ENCODE measurements around the gene ZIK1.

Gene ZIK1

DNA sequence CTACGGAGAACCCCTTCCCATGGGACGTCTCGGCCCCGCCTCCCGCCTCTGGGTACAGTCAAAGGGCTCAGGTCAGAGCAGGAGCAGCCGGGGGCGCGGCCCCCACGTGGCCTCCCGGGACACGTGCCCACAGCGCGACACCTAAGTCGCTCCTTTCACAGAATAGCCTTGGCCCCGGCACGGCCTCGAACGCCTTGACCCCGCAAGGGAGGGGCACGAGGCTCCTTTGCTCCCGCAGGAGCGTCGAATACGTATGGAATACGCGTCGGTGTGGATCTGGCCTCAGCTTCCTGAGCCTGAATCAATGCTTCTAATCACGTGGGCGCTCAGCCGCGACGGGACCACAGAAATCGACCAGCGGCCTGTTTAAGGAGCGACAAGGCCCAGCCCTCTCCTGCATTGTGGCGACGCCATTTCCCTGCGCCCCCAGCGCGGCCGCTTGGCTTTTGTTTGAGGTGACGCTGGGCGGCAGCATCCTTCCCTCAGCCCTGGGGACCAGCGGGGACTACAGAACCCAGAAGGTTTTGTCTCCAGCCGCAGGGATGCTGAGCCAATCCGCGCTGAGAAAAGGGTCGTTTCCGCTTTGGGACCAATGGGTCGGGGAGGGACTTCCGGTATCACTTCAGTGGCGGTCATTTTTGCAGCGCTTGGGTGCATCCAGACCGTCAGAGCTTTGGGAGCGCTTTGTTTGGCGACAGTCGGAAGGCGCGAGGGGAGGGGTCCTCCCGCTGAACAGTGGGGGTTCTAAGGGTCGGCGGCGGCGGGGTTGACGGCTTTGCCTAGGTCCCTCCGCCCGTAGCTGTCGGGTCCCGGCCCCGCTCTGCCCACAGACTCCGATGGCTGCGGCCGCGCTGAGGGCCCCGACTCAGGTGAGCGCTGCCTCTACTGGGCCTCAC, at the start of gene ZIK1:
ZIK1 (plus strand) TSS at position 625 of the 896 bp plus-strand sequence; CDS start at position 837, 212 bp downstream.
- peak; percentile 94 for DNase-seq

DNA sequence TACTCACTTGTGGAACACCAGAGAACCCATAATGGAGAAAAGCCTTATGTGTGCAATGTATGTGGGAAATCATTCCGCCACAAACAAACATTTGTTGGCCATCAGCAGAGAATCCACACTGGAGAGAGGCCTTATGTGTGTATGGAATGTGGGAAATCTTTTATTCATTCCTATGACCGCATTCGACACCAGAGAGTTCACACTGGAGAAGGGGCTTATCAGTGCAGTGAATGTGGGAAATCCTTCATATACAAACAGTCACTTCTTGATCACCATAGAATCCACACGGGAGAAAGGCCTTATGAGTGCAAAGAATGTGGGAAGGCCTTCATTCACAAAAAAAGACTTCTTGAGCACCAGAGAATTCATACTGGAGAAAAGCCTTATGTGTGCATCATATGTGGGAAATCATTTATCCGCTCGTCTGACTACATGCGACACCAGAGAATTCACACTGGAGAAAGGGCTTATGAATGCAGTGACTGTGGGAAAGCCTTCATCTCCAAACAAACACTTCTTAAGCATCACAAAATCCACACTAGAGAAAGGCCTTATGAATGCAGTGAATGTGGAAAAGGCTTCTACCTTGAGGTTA, 45.9 kb upstream of the ZIK1 start:
- no peak for DNase-seq

DNA sequence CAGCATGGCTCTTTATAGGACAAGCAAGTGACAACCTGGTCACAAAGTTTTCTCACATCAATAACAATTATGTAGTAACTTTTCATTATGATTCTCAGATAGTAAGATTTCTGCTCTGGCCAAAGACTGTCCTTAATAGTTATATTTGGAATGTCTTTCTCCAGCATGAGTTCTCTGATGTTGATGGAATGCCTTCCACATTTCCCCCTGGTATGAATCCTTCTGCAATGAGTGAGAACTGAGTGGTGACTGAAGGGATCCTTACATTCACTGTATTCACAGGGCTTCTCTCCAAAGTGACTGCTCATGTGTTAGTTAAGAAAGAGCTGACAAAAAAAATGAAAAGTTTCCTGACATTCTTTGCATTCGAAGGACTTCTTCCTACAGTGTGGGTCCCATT, 37.4 kb upstream of the ZIK1 start:
- no peak for DNase-seq

DNA sequence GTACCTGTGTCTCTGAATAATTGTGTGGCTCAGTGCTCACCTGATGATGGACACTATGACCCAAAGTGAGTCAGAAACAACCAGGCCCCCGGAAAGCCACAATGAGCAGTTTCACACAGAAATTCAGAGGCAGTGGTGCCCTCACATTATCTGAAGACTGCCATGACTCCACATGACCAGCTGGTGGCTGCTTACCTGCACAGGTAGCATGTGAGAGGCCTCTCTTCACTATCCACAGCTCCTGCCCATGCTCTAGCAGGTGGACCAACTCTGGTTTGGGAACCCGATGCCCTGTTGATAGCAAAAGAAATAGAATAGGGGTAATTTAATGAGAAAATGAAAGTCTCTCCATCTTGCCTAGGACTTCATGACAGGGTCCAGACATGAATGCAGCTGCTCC, 31.5 kb upstream of the ZIK1 start:
- DNase-seq, result no peak

DNA sequence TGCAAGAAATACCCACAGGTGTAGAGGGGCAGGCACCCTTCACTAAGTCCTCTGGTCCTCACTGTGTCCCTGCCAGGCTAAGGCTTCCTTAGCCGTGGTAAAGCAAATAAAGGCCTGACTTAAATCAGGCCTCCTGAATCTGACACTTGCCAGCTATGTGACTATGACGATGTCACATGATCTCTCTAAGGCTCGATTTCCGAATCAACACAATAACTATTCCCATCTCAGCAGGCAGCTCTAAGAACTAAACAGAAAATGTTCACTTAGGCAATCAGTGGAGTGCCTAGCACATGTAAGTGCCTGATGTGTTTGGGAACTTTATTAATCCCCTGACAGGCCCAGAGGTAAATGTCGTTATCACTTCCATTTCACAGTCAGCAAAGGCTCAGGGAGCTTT, 26.3 kb upstream of the ZIK1 start:
- DNase-seq, result no peak

DNA sequence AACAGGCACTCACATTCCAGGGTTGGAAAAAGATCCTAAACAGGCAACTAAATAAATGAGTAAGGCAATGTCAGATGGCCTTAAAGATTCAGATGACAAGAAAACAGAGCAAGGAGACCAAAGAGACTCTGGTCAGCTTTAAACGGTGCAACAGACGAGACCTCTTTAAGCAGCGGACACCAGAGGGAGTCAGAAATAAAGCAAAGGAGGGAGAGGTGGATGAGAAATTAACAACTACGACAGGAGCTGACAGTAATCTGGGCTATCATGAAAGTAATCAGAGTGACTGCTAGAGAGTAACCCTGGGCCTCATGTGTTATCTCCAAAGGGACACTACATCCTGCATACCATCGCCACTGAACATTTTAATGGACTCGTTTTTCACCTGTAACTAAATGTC, 25.4 kb upstream of the ZIK1 start:
- DNase-seq, result no peak

DNA sequence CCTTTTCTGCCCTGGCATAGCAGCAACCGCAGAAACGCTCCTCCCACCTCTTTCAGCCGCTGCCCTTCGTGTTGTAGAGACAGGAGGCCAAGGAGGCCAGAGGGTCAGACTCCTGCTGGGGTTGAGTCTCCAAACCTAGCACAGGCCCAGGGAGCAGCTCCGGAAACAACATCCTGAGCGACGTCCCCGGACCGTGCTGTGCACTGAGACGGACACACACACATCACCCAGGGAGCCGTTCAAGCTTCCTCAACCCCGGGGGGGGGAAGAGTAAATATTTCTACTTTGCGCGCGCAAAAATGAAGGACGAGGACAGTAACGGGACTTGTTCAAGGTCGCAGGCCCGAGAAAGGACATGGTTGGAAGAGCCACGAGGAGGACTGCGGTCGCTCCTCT, 24.9 kb upstream of the ZIK1 start:
- no peak for DNase-seq

DNA sequence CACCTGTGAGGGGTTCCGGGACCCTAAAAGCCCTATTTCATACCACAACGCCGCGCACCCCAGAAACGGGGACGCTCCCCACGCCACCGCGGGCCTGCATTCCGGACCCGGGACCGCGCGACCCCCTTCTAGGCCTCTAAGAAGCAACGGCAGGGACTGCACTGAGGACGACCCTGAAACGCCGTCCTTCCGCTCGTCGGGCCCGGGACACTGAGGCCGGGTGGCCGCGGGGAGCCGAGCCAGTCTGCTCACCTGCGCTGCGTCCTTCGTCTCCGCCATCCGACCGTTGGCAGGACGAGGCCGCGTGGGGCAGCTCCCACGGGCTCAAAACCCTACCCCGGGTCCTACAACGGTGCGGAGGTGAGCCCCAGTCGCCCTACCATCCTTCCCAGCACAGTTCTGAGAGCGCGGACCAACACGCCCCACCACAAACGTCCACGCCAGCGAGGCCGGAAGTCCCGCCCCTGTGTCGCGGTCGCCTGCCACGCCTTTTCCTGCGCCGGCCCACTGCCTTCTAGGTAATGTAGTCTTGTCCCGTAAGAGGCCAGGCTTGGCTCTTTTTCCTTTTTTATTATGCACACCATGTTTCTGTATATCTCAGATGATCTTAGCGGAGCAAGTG, 24.4 kb upstream of the ZIK1 start, which contains the start of gene ZNF550:
ZNF550 (minus strand) TSS at position 460 of the 622 bp plus-strand sequence; CDS start at position 279, 181 bp downstream.
- DNase-seq, result peak; percentile 72

DNA sequence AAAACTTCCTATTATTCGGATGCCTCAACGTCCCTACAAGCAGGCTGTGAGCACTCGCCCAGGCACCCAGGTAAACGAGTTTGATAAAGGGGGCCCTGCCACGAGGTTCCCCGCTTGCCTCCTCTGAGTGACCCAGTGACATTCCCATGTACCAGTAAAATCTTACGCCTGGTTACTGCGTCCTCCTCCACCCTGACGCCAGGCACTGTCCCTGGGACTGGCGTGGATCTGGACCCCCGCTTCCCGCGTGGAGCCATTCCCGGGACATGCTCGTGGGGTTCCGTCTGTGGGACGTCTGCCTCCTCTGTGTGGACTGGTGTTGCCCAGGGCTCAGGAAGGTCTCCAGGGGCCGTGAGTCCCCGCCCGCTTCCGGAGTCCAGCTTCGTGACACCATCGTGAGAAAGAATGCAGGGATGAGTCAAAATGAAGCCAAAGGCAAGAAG, 23.9 kb upstream of the ZIK1 start:
- DNase-seq, result no peak

DNA sequence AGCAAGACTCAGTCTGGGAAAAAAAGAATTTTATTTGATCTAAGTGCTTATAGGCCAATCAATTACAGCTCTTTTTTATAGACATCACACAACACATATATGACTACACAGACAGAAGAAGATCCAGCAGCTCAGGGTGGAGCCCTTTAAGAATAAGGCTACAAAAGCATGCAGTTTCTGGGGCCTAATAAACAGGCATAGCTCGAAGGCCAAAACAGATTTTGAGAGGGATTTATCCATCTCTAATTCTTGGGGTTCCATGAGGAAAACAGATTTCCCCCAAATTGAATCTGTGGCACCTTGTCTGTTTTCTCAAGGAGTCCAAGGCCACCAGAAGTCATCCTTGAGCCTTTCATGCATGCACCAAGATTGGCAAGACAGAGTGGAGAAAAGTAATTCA, 20.4 kb upstream of the ZIK1 start:
- DNase-seq, result no peak

DNA sequence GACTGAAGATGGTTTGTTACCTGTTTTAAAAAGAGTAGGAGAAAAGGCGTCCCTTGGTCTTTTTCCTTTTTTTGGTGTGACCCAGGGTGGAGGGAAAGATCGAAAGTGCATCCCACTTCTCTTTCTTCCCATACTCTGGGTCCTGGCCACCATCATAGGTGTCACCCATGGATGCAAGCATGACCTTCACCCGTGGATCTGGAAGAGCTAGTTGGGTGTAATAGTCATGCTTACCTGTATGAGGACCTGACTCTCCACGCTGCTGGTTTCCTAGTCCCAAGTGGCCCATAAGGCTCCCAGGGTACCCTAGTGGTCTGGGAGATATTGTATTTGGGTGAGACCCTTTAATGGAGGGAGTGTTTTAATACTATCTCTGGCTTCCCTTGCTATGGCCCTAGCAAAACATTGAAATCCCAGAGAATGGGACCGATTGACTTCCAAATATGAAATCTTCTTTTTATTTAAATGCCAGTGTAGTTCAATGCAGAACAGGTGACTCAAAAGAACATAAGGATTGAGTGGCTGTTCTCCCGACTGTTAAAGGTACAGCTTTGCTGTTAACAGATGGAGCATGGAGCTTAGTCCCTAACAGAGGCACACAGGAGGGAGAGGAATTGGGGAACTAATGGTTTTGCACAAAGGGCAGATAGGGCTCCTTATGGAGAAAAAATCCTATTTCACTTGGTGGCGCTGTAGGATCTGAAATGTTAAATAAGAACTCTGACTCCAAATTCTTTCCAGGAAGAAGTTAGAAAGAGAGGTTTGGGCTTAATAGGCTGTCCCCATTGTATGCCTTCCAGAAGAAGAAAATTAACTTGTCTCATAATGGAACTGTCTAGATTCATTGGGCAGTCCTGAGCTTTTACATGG, 17.3 kb upstream of the ZIK1 start:
- DNase-seq, result no peak

DNA sequence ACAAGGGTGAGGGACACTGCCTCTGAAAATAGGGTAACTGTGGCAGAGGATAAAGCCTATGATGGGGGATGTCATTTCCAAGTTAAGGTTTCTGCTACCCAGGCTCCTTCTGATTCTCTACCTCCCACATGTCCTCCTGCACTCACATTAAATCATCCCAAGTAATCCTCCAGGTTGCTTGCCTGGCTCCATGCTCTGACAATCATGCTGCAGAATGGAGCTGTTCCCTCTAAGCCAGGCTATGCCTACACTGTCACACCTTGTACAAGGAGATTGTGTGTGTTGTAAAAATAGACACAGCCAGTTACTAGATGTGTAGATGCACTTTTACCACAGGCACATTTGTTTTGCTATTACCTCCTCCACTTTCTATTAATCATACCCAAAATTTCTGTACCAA, 13.2 kb upstream of the ZIK1 start:
- no peak for DNase-seq

DNA sequence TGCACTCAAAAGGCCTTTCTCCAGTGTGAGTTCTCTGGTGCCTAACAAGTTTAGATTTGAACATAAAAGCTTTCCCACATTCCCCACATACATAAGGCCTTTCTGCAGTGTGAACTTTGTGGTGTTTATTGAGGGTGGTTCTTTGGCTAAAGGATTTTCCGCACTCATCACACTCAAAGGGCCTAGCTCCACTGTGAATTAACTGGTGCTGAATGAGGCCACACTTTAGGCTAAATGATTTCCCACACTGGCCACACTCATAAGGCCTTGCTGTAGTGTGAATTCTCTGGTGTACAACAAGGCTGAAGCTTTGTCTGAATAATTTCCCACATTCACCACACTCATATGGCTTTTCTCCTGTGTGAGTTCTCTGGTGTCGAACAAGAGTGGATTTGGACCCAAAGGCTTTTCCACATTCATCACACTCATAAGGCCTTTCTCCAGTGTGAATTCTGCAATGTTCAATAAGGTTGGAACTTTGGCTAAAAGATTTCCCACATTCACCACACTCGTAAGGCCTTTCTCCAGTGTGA, 11.5 kb upstream of the ZIK1 start:
- no peak for DNase-seq

DNA sequence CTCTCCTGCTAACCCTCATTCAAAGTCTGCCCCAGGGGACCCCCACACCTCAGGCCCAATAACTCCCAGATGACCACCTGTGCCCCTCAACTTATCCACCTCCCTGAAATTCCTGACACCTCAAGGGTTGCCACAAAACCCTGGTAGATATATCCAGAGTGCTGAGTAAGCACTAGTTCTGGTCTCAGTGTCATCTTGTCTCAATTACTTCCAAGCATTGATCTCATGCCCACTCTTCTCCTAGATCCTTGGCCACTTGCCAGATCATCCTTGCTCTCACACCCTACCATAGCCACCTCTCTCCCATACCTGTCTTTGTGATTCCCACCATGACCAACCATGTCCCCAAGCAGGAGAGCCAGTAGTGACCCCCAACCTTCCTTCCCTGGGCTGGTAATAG, 7.3 kb upstream of the ZIK1 start:
- no peak for DNase-seq

DNA sequence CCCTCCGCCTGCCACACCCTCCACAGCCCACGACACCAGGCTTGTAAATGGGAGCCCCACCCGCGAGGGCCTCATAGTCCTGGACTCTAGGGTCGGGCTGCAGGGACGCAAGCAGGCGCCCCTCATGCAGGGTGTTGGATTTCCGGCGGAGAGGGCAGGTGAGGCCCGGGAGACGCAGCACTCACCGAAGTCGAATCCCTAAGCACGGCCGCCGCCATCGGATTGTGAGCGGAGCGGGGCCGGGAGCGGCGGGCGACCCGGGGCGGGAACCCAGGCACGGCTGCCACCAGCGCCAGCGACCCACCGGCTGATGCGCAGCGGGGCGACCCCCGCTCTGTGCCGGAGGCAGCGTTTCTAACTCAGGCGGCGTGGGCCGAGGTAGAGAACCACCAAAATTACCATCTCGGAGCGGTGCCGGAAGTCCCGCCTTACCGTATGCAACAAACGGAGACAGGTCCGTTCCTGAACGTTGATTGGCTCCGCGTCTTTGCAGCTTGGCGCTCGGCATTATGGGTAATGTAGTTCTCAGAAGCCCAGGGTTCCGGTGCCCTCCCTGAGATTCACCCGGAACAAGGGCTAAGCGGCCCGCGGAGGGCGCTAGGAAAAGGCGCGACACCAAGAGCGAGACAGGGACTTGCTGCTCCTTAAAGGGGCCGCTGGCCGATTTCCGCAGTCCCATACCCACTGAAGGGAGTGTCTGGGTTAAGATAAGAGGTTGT, 5.3 kb upstream of the ZIK1 start, which contains the start of gene ZNF416:
ZNF416 (minus strand) TSS at position 425 of the 719 bp plus-strand sequence; CDS start at position 218, 207 bp downstream.
- peak; percentile 95 for DNase-seq

DNA sequence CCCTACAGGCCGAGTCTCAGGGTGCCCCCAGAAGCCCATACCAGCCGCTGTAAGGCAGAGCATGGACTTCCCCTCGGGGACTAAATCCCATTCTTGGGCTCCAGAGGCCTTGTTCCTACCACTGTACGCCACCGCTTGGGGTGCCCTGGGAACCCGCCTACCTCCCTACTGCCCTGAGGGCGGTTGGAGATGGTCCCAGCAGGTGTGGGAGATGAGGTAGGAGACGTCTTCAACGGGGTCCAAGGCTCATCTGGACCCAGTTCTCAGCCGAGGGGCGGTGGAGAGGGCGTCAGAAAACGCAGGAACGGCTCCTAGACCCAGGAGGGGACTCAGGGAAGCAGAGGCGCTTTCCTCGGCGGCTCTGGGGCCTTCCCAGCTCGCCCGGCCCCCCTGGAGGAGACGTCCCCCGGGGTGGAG, 833 bp upstream of the ZIK1 start:
- no peak for DNase-seq

DNA sequence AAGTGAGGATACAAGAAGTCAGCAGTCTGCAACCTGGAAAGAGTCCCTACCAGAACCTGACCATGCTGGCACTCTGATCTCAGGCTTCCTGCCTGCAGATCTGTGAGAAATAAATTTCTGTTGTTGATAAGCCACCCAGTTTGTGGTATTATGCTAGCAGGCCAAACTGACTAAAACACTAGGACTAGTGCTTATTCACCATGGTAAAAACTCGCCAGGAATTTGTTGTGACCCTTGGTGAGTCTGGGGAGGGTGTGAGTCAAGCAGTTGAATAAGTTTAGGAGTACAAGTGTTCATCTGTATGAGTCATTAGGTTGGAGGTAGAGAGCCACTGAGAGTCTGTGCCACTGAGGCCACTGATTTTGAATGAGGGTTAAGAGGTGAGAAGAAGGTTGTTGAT, 3.6 kb downstream of the ZIK1 start:
- DNase-seq, result no peak

DNA sequence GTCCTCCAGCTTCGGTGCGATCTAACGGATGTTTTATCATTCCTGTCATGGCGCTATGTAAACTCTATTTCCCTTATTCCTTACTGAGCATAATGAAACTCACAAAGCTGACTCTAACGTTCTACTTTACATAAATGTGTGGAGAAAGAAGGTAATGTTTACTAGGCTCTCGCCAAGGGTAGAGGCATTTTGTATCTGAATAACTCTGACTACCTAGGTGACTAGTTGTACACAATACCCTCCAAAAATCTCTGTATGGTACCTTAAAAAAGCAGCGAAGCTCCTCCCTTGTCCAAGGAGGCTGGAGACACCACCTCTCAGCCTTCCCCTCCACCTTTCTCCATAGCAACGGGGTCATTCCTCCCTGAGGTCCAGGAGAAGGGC, 15.4 kb downstream of the ZIK1 start:
- DNase-seq, result no peak

DNA sequence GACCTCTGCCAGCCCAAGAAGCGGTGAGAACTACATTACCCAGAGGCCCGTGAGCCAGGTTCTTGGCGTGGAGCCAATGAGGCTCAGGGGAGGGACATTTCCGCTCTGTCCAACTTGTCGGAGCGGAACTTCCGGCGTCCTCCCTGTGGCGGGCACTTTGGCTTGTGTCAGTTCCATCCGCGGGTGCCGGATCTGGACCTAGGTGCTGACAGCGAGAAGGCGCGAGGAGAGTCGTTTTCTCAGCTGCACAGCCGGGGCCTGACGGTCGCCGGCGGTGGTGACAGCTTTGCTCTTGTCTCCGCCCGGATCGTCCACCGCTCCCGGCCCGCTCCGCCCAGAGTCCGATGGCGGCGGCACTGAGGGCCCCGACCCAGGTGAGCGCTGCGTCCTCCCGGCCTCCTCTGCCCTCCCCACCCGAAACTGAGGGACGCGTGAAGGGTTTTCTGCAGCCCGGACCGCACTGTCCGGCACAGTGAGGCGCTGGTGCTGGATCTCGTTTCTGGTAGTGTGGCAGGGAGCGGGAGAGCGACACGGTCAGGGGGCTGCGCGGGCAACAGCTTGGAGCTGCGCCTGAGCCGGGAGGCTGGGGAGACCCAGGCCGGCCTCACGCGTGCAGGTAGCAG, 15.9 kb downstream of the ZIK1 start, which contains the start of gene ZNF530:
ZNF530 (plus strand) TSS at position 125 of the 623 bp plus-strand sequence. CDS start 4,461 bp downstream, outside the sequence.
- peak; percentile 78 for DNase-seq

DNA sequence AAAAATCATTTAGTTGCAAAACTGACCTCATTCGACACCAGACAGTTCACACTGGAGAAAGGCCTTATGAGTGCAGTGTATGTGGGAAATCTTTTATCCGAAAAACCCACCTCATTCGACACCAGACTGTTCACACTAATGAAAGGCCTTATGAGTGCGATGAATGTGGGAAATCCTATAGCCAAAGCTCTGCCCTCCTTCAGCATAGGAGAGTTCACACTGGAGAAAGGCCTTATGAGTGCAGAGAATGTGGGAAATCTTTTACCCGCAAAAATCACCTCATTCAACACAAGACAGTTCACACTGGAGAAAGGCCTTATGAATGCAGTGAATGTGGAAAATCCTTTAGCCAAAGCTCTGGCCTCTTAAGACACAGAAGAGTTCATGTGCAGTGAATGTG, 23.0 kb downstream of the ZIK1 start:
- DNase-seq, result no peak

DNA sequence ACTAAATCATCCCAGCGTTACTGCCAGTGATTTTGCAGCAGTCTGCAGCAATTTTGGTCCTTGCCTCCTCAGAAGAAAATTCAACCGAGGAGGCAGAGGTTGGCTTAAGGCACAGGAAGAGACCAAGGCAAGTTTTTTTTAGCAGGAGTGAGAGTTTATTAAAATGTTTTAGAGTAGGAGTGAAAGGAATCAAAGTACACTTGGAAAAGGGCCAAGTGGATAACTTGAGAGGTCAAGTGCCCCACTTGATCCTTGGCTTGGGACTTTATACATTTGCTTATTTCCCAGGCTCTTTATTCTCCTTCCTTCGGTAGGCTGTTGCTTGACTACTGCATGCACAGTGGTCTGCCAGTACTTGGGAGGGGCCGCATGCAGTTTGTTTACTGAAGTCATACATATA, 27.2 kb downstream of the ZIK1 start:
- no peak for DNase-seq

Measured in DMS79 (cell line).